SIG-M5 treated with dmso at 0.1 percent for 504 hours (cell line): ENCODE results near the gene NFE2.
"Not testable (repeated sequence)": the region's sequence is repeated elsewhere in the genome, so short reads cannot be mapped to it uniquely, and the experiment has no call there.

Experiments
- DNase-seq: peaks from one replicate; lab custom pipeline; 2025; ENCODE audit not compliant: unreplicated experiment; lab: John Stamatoyannopoulos, UW

The NFE2 gene

GRCh38 chr12:54284070-54284780, 16.6 kb downstream of the NFE2 start:
- not testable (repeated sequence) for DNase-seq

DNA sequence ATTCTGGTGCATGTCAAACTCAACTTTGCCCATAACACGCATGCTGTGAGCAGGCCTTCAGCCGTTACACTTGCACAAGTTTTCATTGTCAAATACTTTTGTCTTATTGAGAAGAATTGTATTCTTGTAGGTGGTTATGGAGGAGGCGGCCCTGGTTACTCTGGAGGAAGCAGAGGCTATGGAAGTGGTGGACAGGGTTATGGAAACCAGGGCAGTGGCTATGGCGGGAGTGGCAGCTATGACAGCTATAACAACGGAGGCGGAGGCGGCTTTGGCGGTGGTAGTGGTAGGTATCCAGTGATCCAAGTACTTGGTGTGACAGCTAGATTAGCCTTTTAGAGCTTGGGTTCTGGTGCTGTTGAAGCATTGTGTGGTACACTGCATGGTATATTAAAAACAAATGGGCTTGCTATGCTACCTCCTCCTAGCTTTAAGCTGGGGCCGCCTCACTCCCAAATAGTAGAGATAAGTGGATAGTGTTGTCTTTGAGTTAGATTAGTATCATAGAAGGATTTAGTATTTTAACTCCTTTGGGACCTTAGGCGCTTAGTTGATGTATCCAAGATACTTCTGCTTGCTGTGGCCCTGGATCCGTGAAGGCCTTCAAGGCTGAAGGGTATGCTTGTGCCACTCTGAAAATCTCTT, 17.7 kb downstream of the NFE2 start:
- DNase-seq = no peak

- not testable (repeated sequence) for DNase-seq
Observed at GRCh38 chr12:54281694-54282093, 19.1 kb downstream of the NFE2 start.

DNA sequence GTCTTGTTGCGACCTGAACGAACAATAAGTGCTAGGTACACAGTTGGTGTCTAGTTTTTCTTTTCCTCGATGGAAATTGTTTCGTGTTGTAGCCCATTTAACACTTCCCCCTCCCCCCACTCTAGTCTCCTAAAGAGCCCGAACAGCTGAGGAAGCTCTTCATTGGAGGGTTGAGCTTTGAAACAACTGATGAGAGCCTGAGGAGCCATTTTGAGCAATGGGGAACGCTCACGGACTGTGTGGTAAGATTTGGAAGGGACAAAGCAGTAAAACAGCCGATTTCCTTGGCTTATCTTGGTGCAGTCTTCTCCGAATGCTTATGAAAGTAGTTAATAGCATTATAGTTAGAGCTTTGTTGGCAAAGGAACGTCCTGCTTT, 19.6 kb downstream of the NFE2 start:
- DNase-seq = not testable (repeated sequence)

GRCh38 chr12:54280468-54281260, 20.2 kb downstream of the NFE2 start, which contains the start of gene HNRNPA1:
Gene HNRNPA1, plus strand, starts transcription at chr12:54280726. Its CDS starts 82 bp downstream, at chr12:54280808.
- peak; percentile 100 for DNase-seq

DNA sequence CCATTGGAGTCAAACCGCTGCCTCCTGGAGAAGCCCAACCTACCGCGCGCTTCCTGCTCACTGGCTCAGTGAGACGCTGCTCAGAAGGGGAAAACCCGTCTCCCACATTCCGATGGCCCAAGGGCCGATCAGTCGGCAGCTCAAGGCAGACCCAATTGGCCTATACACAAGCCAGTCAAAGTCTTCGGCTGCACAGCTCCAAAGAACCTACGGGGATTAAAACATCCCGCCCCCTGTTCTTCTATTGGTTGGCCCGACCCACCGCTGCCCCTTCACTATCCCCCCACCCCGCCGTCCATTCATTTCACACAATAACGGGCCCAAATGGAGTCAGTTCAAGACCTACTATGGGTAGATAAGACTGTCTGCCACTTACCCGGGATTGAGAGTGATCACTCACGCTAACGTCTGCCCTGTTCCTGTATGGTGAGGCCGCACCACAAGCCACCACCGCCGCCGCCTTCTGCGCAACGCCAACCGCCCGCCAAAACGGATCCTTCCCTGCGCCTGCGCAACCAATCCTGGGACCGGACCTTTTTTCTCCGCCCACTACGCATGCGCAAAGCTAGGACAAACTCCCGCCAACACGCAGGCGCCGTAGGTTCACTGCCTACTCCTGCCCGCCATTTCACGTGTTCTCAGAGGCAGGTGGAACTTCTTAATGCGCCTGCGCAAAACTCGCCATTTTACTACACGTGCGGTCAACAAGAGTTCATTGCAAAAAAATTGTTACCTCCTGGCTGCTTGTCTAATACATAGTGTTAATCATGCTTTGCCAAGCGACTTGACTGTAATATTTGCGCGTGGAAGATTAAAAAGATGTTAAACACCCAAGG, 21.0 kb downstream of the NFE2 start, which contains the start of gene CBX5:
Gene CBX5 (minus strand): TSS at position 491 of the 836 bp plus-strand sequence. CDS start 22,472 bp downstream, outside the sequence.
- DNase-seq = peak; percentile 99

- no peak for DNase-seq
Observed at GRCh38 chr12:54279227-54279631, 21.6 kb downstream of the NFE2 start.

GRCh38 chr12:54277823-54278276, 23.0 kb downstream of the NFE2 start:
- peak; percentile 81 for DNase-seq

DNA sequence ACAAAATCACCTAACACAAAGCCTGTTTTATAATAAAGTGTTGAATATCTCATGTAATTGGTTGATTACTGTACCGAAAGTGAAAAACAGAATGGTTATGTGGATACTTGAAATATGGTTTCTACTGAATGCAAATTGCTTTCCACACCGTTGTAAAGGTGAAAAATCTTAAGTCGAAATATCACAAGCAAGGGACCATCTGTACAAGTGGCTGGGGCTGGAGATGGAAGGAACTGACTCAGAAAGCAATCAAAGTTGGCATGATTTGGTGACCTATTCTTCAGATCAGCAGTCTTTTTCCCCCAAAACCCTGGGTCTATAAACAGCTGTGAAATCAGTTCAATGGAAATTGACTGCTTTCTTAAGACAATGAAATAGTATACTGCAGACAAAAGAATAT, 24.4 kb downstream of the NFE2 start:
- no peak for DNase-seq

DNA sequence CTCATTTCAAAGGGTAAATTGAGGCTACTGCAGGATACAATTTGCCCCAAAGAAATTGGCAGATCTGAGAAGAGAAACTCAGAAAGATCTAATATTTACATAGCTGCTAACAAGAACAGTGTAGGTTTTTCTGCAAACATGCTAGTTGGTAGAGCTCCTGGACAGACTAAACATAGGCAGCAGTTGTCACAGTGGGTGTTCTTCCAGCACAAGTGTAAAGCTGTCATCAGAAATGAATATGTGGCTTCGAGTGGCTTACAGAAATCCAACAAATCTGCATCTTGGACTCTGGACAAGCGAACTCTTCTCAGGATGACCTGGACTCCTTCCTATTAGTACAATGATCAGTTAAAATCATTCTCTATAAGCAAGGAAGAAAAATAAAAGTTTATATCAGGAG, 26.8 kb downstream of the NFE2 start:
- no peak for DNase-seq

GRCh38 chr12:54272214-54272613, 28.6 kb downstream of the NFE2 start:
- no peak for DNase-seq

GRCh38 chr12:54270345-54270744, 30.5 kb downstream of the NFE2 start:
- DNase-seq = no peak

DNA sequence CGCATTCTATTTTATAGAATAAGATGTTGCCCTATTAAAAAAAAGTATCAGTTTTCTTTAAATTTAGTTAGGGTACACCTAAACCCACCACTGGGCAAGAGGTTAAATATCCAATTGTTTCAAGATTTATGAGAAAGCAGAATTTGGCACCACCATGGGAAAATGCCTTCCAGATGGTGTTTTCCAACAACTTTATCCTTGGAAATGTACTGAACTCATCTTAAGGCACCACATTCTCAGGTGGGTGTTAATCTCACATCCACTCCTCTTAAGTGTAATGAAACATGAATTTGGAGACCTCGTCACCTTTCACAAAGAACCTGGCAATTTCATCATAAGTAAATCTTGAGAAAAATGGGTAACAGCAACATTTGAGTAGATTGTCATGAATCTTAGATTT, 34.0 kb downstream of the NFE2 start:
- no peak for DNase-seq

GRCh38 chr12:54265364-54265812, 35.4 kb downstream of the NFE2 start:
- DNase-seq = no peak

GRCh38 chr12:54262403-54262925, 38.4 kb downstream of the NFE2 start:
- DNase-seq = peak; percentile 41

GRCh38 chr12:54261815-54262402, 38.9 kb downstream of the NFE2 start:
- DNase-seq = peak; percentile 69

DNA sequence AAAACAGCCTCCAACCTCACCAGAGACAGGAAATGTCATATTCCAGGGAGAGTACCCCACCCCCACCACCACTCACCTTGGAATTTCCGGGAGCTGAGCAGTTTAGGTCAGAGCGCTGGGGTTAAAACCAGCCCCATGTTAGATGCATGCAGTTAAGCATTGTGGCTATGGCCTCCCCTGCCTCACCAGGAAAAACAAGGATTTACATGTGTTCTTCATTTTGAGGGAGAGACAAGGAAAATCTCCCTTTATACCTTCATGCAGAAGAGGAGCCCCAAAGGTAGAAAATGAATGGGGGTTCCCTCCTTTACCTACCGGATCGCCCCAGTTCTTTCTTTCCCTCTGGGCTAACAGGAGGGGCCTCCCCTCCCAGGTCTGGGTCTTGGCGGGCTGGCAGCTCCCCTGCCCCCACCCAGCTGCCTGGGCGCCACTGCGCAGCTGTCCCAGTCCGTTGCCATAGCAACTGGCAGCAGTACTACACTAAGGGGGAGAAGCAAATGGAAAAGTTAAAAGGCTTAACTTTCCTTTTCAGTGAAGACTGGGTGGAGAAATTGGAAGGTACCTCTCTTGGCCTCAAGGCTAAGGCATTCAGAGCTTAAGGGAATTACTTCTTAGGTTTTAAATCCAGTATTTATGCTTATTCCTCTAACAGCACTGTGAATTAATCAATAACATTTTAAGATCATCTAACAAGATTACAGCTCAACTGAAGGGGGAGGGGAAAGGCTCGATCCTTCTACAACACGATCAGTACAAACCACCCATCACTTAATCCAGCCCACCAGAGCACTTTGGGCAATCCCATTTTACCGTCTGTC, 41.4 kb downstream of the NFE2 start:
- no peak for DNase-seq

DNA sequence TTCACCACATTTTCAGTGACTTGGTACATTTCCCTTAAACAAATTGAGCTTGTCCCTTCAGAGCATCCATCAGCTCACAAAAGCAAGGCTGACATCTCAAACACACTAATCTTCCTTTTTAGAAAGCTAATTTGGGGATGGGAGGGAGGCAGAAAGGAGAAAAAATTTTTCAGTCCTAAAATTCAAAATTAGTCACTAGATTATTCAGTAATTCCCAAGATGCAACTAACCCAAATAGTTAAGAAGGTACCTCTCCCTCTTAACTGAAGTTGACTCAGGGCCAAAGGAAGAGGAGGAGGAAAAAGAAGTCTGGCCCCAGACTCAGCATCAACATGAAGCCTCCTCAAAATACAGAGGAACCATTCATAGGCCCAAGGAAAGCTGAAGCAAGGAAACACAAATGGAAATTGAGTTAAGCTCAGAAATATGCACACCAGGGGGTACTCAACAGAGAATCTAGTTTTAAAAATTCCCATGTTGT, 42.6 kb downstream of the NFE2 start:
- DNase-seq = no peak

DNA sequence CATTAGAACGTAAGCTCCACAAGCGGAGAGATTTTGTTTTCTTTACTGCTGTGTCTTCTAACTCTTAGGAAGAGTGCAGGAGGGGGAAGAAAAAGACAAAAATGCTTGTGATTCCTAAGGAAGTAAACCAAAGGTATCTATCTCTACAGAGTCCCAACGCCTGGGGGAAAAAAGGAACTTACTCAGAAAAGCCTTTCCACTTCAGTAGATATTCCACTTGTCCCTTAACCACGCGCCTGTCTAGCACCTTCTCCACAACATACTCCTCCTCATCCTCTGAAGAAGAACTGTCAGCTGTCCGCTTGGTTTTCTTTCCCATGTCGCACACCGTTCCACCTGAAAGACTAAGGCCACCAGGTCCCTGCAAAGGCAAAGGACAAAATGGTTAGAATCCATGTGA, 43.5 kb downstream of the NFE2 start:
- no peak for DNase-seq
